ENCODE results near the gene SLC17A4. TPM values are rescaled to one million over a fixed set of nuclear protein-coding genes. Genes with fewer than 3 reads are reported as not detected.

SLC17A4 gene
- total and polyA plus RNA-seq, 2 donors (not counting 3 experiments of a cell fraction or from before 2014, with no cell fraction given) = not detected

DNA sequence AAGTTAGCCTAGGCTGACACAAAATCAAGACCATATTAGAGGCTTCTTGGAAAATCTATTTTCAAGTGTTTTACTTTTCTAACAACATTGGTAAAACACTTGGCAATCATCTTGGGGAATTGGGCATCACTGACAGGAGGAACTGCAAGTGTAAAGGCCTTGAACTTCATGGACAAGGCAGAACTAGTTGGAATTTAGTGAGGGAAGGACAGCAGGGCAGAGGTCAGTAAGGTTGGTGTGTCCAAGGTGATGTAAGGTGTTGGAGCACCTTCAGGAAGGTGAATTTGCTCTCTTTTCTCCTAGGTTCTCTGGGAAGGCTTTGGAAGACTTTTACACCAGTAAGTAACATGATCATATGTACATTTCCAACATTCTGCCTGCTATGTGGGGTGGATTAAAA, 1.5 kb upstream of the SLC17A4 start:
- Histone ChIP-seq H3K4me1 (ENCODE audit: control insufficient read depth, extremely low read depth, insufficient read depth, low read length) (no peaks in the 10 kb centered on the region), H2AFZ (ENCODE audit: low read depth, low read length) (no peak overlapping the region), H3K79me2 (ENCODE audit: control insufficient read depth, insufficient read depth, low read length) (no peaks in the 10 kb centered on the region), H3K36me3 (ENCODE audit: control insufficient read depth in 2 of 2, extremely low read depth in 1 of 2, insufficient read depth in 2 of 2, low read length in 2 of 2) (no peaks in the 10 kb centered on the region), H3K27ac (ENCODE audit: insufficient read depth, low read depth, low read length) (no peak overlapping the region), H3K9me1 (replicated peaks; ENCODE audit: control insufficient read depth, extremely low read depth, insufficient read depth, low read length) (no peaks in the 10 kb centered on the region), H3K9ac (replicated peaks; ENCODE audit: extremely low read depth, insufficient read depth, low read length) (no peak overlapping the region), H3K4me3 (replicated peaks in 1 of 3; ENCODE audit: insufficient read depth in 1 of 3, low read depth in 1 of 3, low read length in 3 of 3) (no peak overlapping the region), H3K4me2 (ENCODE audit: insufficient read depth, low read length) (no peak overlapping the region), H3K27me3 (ENCODE audit: control insufficient read depth in 2 of 2, insufficient read depth in 2 of 2, low read length in 2 of 2) (peaks cover 0 to 2% of the 10 kb centered on the region in 2 experiments), H3K9me3 (replicated peaks; ENCODE audit: control insufficient read depth, insufficient read depth, low read length) (no peaks in the 10 kb centered on the region), H4K20me1 (replicated peaks; ENCODE audit: control insufficient read depth, extremely low read depth, insufficient read depth, low read length) (no peaks in the 10 kb centered on the region)
- FAIRE-seq (no peak), DNase-seq (ENCODE audit: low read depth, low spot score) (no peak)
- dilution Hi-C loops (cut with MboI; ENCODE audit: extremely low pct_ligation_motif_present, low sequenced_read_pairs) = no loop called here
- BruUV-seq (replicated peaks) = no TSS peak
- TF ChIP-seq EZH2 (IDR thresholded peaks at IDR 0.05; ENCODE audit: borderline replicate concordance, low read depth, low read length, severe bottlenecking) (no peak), POLR2AphosphoS5 (IDR thresholded peaks at IDR 0.05; ENCODE audit: insufficient read depth, low read depth, low read length) (no peak), FOS (IDR thresholded peaks at IDR 0.05; ENCODE audit: borderline replicate concordance, insufficient read depth, low read length) (no peak), MYC (IDR thresholded peaks at IDR 0.05; ENCODE audit: low read depth, low read length) (no peak), JUN (IDR thresholded peaks at IDR 0.05; ENCODE audit: borderline replicate concordance, insufficient read depth, insufficient read length, low read depth) (no peak), MAX (IDR thresholded peaks at IDR 0.05; ENCODE audit: insufficient read depth, insufficient read length) (no peak)
- TF ChIP-seq, protein P1, sequence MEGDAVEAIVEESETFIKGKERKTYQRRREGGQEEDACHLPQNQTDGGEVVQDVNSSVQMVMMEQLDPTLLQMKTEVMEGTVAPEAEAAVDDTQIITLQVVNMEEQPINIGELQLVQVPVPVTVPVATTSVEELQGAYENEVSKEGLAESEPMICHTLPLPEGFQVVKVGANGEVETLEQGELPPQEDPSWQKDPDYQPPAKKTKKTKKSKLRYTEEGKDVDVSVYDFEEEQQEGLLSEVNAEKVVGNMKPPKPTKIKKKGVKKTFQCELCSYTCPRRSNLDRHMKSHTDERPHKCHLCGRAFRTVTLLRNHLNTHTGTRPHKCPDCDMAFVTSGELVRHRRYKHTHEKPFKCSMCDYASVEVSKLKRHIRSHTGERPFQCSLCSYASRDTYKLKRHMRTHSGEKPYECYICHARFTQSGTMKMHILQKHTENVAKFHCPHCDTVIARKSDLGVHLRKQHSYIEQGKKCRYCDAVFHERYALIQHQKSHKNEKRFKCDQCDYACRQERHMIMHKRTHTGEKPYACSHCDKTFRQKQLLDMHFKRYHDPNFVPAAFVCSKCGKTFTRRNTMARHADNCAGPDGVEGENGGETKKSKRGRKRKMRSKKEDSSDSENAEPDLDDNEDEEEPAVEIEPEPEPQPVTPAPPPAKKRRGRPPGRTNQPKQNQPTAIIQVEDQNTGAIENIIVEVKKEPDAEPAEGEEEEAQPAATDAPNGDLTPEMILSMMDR (IDR thresholded peaks at IDR 0.05; ENCODE audit: extremely low read depth in 1 of 2, insufficient read depth in 1 of 2, low read depth in 1 of 2, low read length in 2 of 2) = no peak
- POLR2A ChIA-PET = no interaction called here
- intact Hi-C loops (cut with micrococcal nuclease) = no loop called here
- CTCF ChIA-PET = no interaction called here
